K562 (cell line): ENCODE measurements around the gene LSP1.

Source experiments
- BRD4 ChIP-seq: fragments of 200-600 bp; sonication (generic); IDR thresholded peaks from 2 replicates; pipeline ENCODE4 v1.6.1; 2017; ENCODE audit warnings: inconsistent platforms
- CCAR2 ChIP-seq: fragments of 200-400 bp; formaldehyde crosslinking; IDR thresholded peaks from 2 replicates; pipeline ENCODE4 v1.6.1; 2017; ENCODE audit warnings: mild to moderate bottlenecking, low read depth, low read length
- CHD2 ChIP-seq: IDR thresholded peaks from 2 replicates; pipeline ENCODE4 v1.6.1; 2011; ENCODE audit warnings: low read depth, low read length
- CTCF ChIP-seq, 3 experiments: IDR thresholded peaks in 2 of 3; conservative IDR thresholded peaks in 1 of 3; 2 replicates each; pipeline ENCODE4 v1.5.1; 2011 to 2012; ENCODE audit warnings: low read length in 3 of 3, mild to moderate bottlenecking in 3 of 3, control low read depth in 2 of 3, improper control_type of control experiment in 1 of 3, inconsistent platforms in 1 of 3, low read depth in 1 of 3, mixed read lengths in 1 of 3, moderate library complexity in 1 of 3; ENCODE audit not compliant: insufficient read depth in 2 of 3
- EGR1 ChIP-seq: fragments of 450-650 bp; conservative IDR thresholded peaks from 2 replicates; pipeline ENCODE4 v1.6.1; 2017; ENCODE audit warnings: mild to moderate bottlenecking
- FOS ChIP-seq: IDR thresholded peaks from 3 replicates; pipeline ENCODE4 v1.6.1; 2011; ENCODE audit not compliant: insufficient read length; ENCODE audit errors: extremely low read depth
- MYNN ChIP-seq, 2 experiments: sonication (generic); formaldehyde crosslinking in 1 of 2; IDR thresholded peaks; 2 replicates each; pipeline versions ENCODE4 v1.5.0 to v1.6.1; 2016 to 2020; ENCODE audit warnings: antibody characterized with exemption in 1 of 2, missing genetic modification reagents in 1 of 2
- POLR2AphosphoS5 ChIP-seq: IDR thresholded peaks from 2 replicates; pipeline ENCODE4 v1.6.1; 2011; ENCODE audit warnings: mild to moderate bottlenecking, low read depth, low read length, moderate library complexity; ENCODE audit not compliant: control insufficient read depth, insufficient read depth
- SMAD3 ChIP-seq: fragments of 450-650 bp; formaldehyde crosslinking; conservative IDR thresholded peaks from 2 replicates; pipeline ENCODE4 v1.4.0; 2020; ENCODE audit warnings: mild to moderate bottlenecking
- YY1 ChIP-seq, 3 experiments: IDR thresholded peaks; 2 replicates each; pipeline ENCODE4 v1.6.1; 2011; ENCODE audit warnings: low read length in 2 of 3, mild to moderate bottlenecking in 2 of 3, moderate library complexity in 2 of 3, borderline replicate concordance in 1 of 3, control low read depth in 1 of 3, low read depth in 1 of 3; ENCODE audit not compliant: insufficient read depth in 3 of 3, insufficient replicate concordance in 2 of 3, control insufficient read depth in 1 of 3, insufficient read length in 1 of 3; ENCODE audit errors: extremely low read depth in 1 of 3
- ZNF140 ChIP-seq: fragments of 250-450 bp; sonication (Bioruptor Pico); IDR thresholded peaks from 2 replicates; pipeline ENCODE4 v1.8.0; 2021; ENCODE audit warnings: moderate library complexity, mild to moderate bottlenecking, inconsistent platforms
- ZNF740 ChIP-seq, 3 experiments: fragments of 200-800 bp in 1 of 3; sonication (Bioruptor generic) in 1 of 3; sonication (generic) in 1 of 3; formaldehyde crosslinking in 1 of 3; IDR thresholded peaks; 2 replicates each; pipeline versions ENCODE4 v1.6.1 to v1.8.0; 2016 to 2022; ENCODE audit warnings: mild to moderate bottlenecking in 2 of 3, missing compliant biosample characterization in 2 of 3, missing genetic modification characterization in 2 of 3, missing genetic modification reagents in 1 of 3

GRCh38 chr11:1829039-1829820 lies 23.7 kb upstream of the LSP1 start:
- TF ChIP-seq CTCF (IDR thresholded peaks at IDR 0.05 in 2 of 3, conservative IDR thresholded peaks at IDR 0.05 in 1 of 3; ENCODE audit: insufficient read depth in 2 of 3, low read depth in 1 of 3, low read length in 3 of 3) (no peak), ZNF140 (no peak), EGR1 (no peak), CHD2 (no peak), BRD4 (no peak), FOS (no peak), ZNF740 (CRISPR knock-in tag; IDR thresholded peaks at IDR 0.05) (no peak), ZNF740 (tag; IDR thresholded peaks at IDR 0.05) (no peak), YY1 (IDR thresholded peaks at IDR 0.05; ENCODE audit: borderline replicate concordance in 1 of 3, control insufficient read depth in 1 of 3, extremely low read depth in 1 of 3, insufficient read depth in 3 of 3, insufficient read length in 1 of 3, insufficient replicate concordance in 2 of 3, low read depth in 1 of 3, low read length in 2 of 3) (no peak), MYNN (IDR thresholded peaks at IDR 0.05) (no peak), MYNN (CRISPR knock-in tag; IDR thresholded peaks at IDR 0.05) (no peak), CCAR2 (no peak), SMAD3 (CRISPR knock-in tag) (no peak), POLR2AphosphoS5 (no peak)
